Measurements from ENCODE around the gene UFD1.

DNA sequence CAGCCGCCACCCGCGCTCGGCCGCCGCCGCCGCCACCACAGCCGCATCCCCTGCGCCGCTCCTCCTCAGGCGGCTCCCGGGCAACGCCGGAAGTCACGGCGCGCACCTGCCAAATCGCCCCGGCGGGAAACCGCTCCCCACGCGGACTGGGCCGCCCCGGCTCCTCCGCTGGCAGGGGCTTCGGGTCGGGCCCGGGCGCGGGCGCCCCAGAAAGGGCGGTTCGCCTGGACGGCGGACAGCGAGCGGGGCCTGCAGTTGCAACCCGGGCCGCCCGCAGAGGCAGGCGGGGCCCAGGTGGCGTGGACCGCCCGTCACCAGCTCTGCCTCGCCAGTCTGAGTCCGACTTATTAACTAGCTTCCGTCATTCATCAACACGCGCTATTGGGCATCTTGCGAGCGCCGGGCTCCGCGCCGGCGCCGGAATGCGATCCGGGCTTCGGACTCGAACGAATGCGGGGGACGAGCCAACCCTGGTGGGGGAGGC is 47.3 kb downstream of the UFD1 start, which contains the start of gene HIRA:
- TF ChIP-seq, protein P1, sequence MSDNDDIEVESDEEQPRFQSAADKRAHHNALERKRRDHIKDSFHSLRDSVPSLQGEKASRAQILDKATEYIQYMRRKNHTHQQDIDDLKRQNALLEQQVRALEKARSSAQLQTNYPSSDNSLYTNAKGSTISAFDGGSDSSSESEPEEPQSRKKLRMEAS (IDR thresholded peaks at IDR 0.05): peak; percentile 31; the same call in 1 of the 2 replicates
- peak; percentile 9; the same call in 1 of the 2 replicates for TF ChIP-seq EGR1 (IDR thresholded peaks at IDR 0.05)
- TF ChIP-seq TAF1 (IDR thresholded peaks at IDR 0.05; ENCODE audit: low read depth): peak; percentile 71
- TF ChIP-seq, protein P2, sequence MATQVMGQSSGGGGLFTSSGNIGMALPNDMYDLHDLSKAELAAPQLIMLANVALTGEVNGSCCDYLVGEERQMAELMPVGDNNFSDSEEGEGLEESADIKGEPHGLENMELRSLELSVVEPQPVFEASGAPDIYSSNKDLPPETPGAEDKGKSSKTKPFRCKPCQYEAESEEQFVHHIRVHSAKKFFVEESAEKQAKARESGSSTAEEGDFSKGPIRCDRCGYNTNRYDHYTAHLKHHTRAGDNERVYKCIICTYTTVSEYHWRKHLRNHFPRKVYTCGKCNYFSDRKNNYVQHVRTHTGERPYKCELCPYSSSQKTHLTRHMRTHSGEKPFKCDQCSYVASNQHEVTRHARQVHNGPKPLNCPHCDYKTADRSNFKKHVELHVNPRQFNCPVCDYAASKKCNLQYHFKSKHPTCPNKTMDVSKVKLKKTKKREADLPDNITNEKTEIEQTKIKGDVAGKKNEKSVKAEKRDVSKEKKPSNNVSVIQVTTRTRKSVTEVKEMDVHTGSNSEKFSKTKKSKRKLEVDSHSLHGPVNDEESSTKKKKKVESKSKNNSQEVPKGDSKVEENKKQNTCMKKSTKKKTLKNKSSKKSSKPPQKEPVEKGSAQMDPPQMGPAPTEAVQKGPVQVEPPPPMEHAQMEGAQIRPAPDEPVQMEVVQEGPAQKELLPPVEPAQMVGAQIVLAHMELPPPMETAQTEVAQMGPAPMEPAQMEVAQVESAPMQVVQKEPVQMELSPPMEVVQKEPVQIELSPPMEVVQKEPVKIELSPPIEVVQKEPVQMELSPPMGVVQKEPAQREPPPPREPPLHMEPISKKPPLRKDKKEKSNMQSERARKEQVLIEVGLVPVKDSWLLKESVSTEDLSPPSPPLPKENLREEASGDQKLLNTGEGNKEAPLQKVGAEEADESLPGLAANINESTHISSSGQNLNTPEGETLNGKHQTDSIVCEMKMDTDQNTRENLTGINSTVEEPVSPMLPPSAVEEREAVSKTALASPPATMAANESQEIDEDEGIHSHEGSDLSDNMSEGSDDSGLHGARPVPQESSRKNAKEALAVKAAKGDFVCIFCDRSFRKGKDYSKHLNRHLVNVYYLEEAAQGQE (IDR thresholded peaks at IDR 0.05; ENCODE audit: low read depth): no peak; the same call in 1 of the 2 replicates
- TF ChIP-seq ZBTB7A (IDR thresholded peaks at IDR 0.05; ENCODE audit: low read depth): no peak; the same call in 1 of the 2 replicates
